HCT116 (cell line): ENCODE data around the gene LLGL2. TPM values are rescaled to one million over a fixed set of nuclear protein-coding genes. Genes with fewer than 3 reads are reported as not detected.

Source experiments
- ATAC-seq: fragments of 200-7000 bp; cut with Tn5 transposase; 2 replicates; pipeline ENCODE4 v1.9.1; 2020; ENCODE audit warnings: mild to moderate bottlenecking, moderate library complexity
- BruUV-seq: library from RNA; stranded (reverse); fragments of 400-500 nt; replicated peaks from 2 replicates; lab custom pipeline; 2021; lab: Mats Ljungman, UMichigan
- CTCF ChIA-PET: fragments of 300-600 bp; sonication (Branson Sonifier 250); formaldehyde crosslinking; loops from one replicate; lab custom pipeline; 2021; ENCODE audit warnings: antibody characterized with exemption; lab: Charles Lee
- POLR2A ChIA-PET: fragments of 300-600, 350-600 bp; sonication (Branson Sonifier 250); formaldehyde crosslinking; loops from one replicate; lab custom pipeline; 2021; ENCODE audit warnings: antibody characterized with exemption; lab: Charles Lee
- RAD21 ChIA-PET, 2 experiments: fragments of 300-600 bp; sonication (Branson Sonifier 250); formaldehyde crosslinking; loops; one replicate each; lab custom pipeline; 2023; ENCODE audit warnings: low total read pairs in 2 of 2; ENCODE audit not compliant: uncharacterized antibody in 2 of 2, unreplicated experiment in 2 of 2, low non-redundant PET in 1 of 2; lab: Charles Lee
- DNase-seq: peaks from one replicate; pipeline ENCODE4 v3.0.0-alpha.2; 2010; ENCODE audit warnings: low read depth, low spot score
- H2AFZ ChIP-seq: fragments of 200-600 bp; shearing (Covaris generic), sonication (generic); 2 replicates; pipeline ENCODE4 v1.6.1; 2017; ENCODE audit warnings: low read depth, mixed run types, mixed read lengths, antibody characterized with exemption, low read length; ENCODE audit not compliant: poor library complexity, severe bottlenecking
- H3K27ac ChIP-seq: 2 replicates; pipeline ENCODE4 v1.5.1; 2012; ENCODE audit warnings: low read depth, low read length
- H3K27me3 ChIP-seq: fragments of 200-600 bp; sonication (generic); 2 replicates; pipeline ENCODE4 v1.6.1; 2016; ENCODE audit warnings: mixed run types, low read length, mixed read lengths; ENCODE audit not compliant: insufficient read depth
- H3K36me3 ChIP-seq, 2 experiments: fragments of 200-500 bp in 1 of 2; fragments of 200-600 bp in 1 of 2; sonication (Bioruptor generic) in 1 of 2; sonication (generic) in 1 of 2; 2 replicates each; pipeline versions ENCODE4 v1.5.1 to v1.6.1; 2014 to 2016; ENCODE audit warnings: low read length in 2 of 2, inconsistent platforms in 1 of 2, mixed read lengths in 1 of 2, mixed run types in 1 of 2; ENCODE audit not compliant: insufficient read depth in 2 of 2, control insufficient read depth in 1 of 2
- H3K4me1 ChIP-seq, 2 experiments: fragments of 200-600 bp in 1 of 2; sonication (generic) in 1 of 2; 2 replicates each; pipeline versions ENCODE4 v1.5.1 to v1.6.1; 2012 to 2017; ENCODE audit warnings: low read length in 2 of 2, inconsistent platforms in 1 of 2, mild to moderate bottlenecking in 1 of 2, mixed read lengths in 1 of 2, mixed run types in 1 of 2, moderate library complexity in 1 of 2; ENCODE audit not compliant: insufficient read depth in 2 of 2, control insufficient read depth in 1 of 2
- H3K4me2 ChIP-seq: fragments of 200-600 bp; sonication (generic); 2 replicates; pipeline ENCODE4 v1.6.1; 2017; ENCODE audit warnings: mixed run types, low read length, mixed read lengths
- H3K4me3 ChIP-seq, 2 experiments: fragments of 200-600 bp in 1 of 2; sonication (generic) in 1 of 2; replicated peaks in 1 of 2; 2 replicates each; pipeline ENCODE4 v1.5.1; 2011 to 2016; ENCODE audit warnings: low read length in 2 of 2, control low read depth in 1 of 2, low read depth in 1 of 2, mild to moderate bottlenecking in 1 of 2, mixed read lengths in 1 of 2, mixed run types in 1 of 2
- H3K79me2 ChIP-seq: fragments of 200-600 bp; sonication (generic); 2 replicates; pipeline ENCODE4 v1.6.1; 2017; ENCODE audit warnings: mild to moderate bottlenecking, mixed run types, low read length, moderate library complexity, mixed read lengths; ENCODE audit not compliant: insufficient read depth
- H3K9ac ChIP-seq: fragments of 200-600 bp; sonication (generic); 2 replicates; pipeline ENCODE4 v1.6.1; 2016; ENCODE audit warnings: low read length, mixed read lengths
- H3K9me2 ChIP-seq: fragments of 200-600 bp; sonication (generic), shearing (Covaris generic); 2 replicates; pipeline ENCODE4 v1.6.1; 2017; ENCODE audit warnings: mixed run types, mild to moderate bottlenecking, moderate library complexity; ENCODE audit not compliant: insufficient read depth
- H3K9me3 ChIP-seq, 2 experiments: fragments of 200-500 bp in 1 of 2; fragments of 200-600 bp in 1 of 2; sonication (Bioruptor generic) in 1 of 2; sonication (generic) in 1 of 2; 2 replicates each; pipeline ENCODE4 v1.6.1; 2014 to 2017; ENCODE audit warnings: low read length in 2 of 2, mixed read lengths in 2 of 2, inconsistent platforms in 1 of 2, low read depth in 1 of 2, mild to moderate bottlenecking in 1 of 2, mixed run types in 1 of 2, moderate library complexity in 1 of 2; ENCODE audit not compliant: control insufficient read depth in 1 of 2, insufficient read depth in 1 of 2
- H4K20me1 ChIP-seq: fragments of 200-600 bp; sonication (generic), shearing (Covaris generic); 2 replicates; pipeline ENCODE4 v1.6.1; 2017; ENCODE audit warnings: mixed run types, mild to moderate bottlenecking, moderate library complexity; ENCODE audit not compliant: insufficient read depth
- CEBPB ChIP-seq: IDR thresholded peaks from 2 replicates; pipeline ENCODE4 v1.6.1; 2012; ENCODE audit warnings: low read depth
- EGR1 ChIP-seq: IDR thresholded peaks from 2 replicates; pipeline ENCODE4 v1.6.1; 2012; ENCODE audit warnings: low read depth
- ELF1 ChIP-seq: IDR thresholded peaks from 2 replicates; pipeline ENCODE4 v1.6.1; 2012; ENCODE audit warnings: low read depth, borderline replicate concordance
- EZH2 ChIP-seq: fragments of 200-600 bp; sonication (generic); IDR thresholded peaks from 2 replicates; pipeline ENCODE4 v1.6.1; 2017; ENCODE audit warnings: antibody characterized with exemption, mixed run types
- EZH2phosphoT487 ChIP-seq: fragments of 200-600 bp; IDR thresholded peaks from 2 replicates; pipeline ENCODE4 v1.6.1; 2018; ENCODE audit warnings: antibody characterized with exemption, borderline replicate concordance
- JUND ChIP-seq: IDR thresholded peaks from 2 replicates; pipeline ENCODE4 v1.6.1; 2012
- POLR2AphosphoS5 ChIP-seq: IDR thresholded peaks from 2 replicates; pipeline ENCODE4 v1.6.1; 2011; ENCODE audit warnings: mild to moderate bottlenecking, low read depth, low read length, moderate library complexity
- RAD21 ChIP-seq: IDR thresholded peaks from 2 replicates; pipeline ENCODE4 v1.6.1; 2012; ENCODE audit warnings: low read depth, mild to moderate bottlenecking
- SP1 ChIP-seq: IDR thresholded peaks from 2 replicates; pipeline ENCODE4 v1.6.1; 2012; ENCODE audit warnings: low read depth
- SRF ChIP-seq: IDR thresholded peaks from 2 replicates; pipeline ENCODE4 v1.6.1; 2012; ENCODE audit warnings: low read depth
- TCF7L2 ChIP-seq: IDR thresholded peaks from 2 replicates; pipeline ENCODE4 v1.7.0; 2011; ENCODE audit warnings: borderline replicate concordance, inconsistent platforms; ENCODE audit not compliant: insufficient read depth, insufficient read length; ENCODE audit errors: extremely low read depth
- YY1 ChIP-seq: IDR thresholded peaks from 2 replicates; pipeline ENCODE4 v1.6.1; 2011; ENCODE audit warnings: low read length, low read depth, moderate library complexity, mild to moderate bottlenecking; ENCODE audit not compliant: insufficient replicate concordance; ENCODE audit errors: extremely low read depth
- ZNF274 ChIP-seq: fragments of 200-500 bp; sonication (Bioruptor generic); IDR thresholded peaks from 2 replicates; pipeline ENCODE4 v1.6.1; 2014; ENCODE audit warnings: mild to moderate bottlenecking, low read depth, low read length, inconsistent platforms
- intact Hi-C: fragments of 100-400 bp; cut with micrococcal nuclease; formaldehyde crosslinking; loops from 2 replicates; pipeline ENCODE4 v1.10.0; 2022
- total RNA-seq: library from RNA; stranded (reverse); gene quantifications from one replicate; pipeline ENCODE4 v1.2.1, GENCODE V29; 2021; ENCODE audit not compliant: unreplicated experiment
- TF ChIP-seq, protein P1 (sequence below): IDR thresholded peaks from 2 replicates; pipeline ENCODE4 v1.6.1; 2012; ENCODE audit warnings: low read depth
- TF ChIP-seq, protein P2 (sequence below), 3 experiments: fragments of 200-600 bp in 1 of 3; sonication (generic) in 1 of 3; IDR thresholded peaks in 2 of 3; conservative IDR thresholded peaks in 1 of 3; 2 replicates each; pipeline ENCODE4 v1.5.1; 2012 to 2017; ENCODE audit warnings: low read depth in 2 of 3, low read length in 2 of 3, antibody characterized with exemption in 1 of 3, borderline replicate concordance in 1 of 3, control low read depth in 1 of 3, mild to moderate bottlenecking in 1 of 3, mixed read lengths in 1 of 3, mixed run types in 1 of 3, moderate library complexity in 1 of 3; ENCODE audit not compliant: insufficient read depth in 1 of 3
- TF ChIP-seq, protein P3 (sequence below): IDR thresholded peaks from 2 replicates; pipeline ENCODE4 v1.6.1; 2012

The LLGL2 gene
- total RNA-seq, 1 experiment from 2014 or later: 209 TPM

DNA sequence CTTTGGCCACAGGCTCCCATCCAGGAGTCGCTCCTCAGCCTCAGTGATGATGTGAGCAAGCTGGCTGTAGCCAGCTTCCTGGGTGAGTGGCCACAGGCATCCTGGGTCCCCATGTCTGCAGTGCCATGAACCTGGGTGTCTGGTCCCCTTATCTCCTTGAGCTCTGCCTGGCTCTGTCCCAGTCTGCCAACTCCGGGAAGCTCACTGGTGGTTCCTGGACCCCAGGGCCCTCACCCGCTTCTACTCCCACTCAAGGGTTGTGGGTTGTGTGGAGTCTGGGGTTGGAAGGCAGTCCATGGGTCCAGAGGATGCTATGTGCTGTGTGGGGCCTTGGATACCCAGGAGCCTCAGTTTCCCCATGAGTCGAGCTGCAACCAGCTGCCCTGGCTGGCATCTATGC lies 96.0 kb downstream of the LLGL2 start:
- H2AFZ ChIP-seq: no peak overlapping the region
- H3K9me3 ChIP-seq: no peaks in the 10 kb centered on the region
- H3K4me2 ChIP-seq: no peak overlapping the region
- RAD21 ChIA-PET: no interaction called here
- peaks cover 0 to 5% of the 10 kb centered on the region in 2 experiments; a peak in 1 of 4 replicates for H3K4me1 ChIP-seq
- intact Hi-C loops: no loop called here
- no peak overlapping the region for H3K9ac ChIP-seq
- H3K27ac ChIP-seq: no peak overlapping the region
- BruUV-seq: no TSS peak
- no peaks in the 10 kb centered on the region for H3K79me2 ChIP-seq
- no peaks in the 10 kb centered on the region for H3K27me3 ChIP-seq
- POLR2A ChIA-PET: no interaction called here
- no peak for TF ChIP-seq EZH2phosphoT487
- no peak for TF ChIP-seq YY1
- no peak for TF ChIP-seq RAD21
- TF ChIP-seq SP1: no peak
- TF ChIP-seq TCF7L2: no peak
- TF ChIP-seq, protein P1, sequence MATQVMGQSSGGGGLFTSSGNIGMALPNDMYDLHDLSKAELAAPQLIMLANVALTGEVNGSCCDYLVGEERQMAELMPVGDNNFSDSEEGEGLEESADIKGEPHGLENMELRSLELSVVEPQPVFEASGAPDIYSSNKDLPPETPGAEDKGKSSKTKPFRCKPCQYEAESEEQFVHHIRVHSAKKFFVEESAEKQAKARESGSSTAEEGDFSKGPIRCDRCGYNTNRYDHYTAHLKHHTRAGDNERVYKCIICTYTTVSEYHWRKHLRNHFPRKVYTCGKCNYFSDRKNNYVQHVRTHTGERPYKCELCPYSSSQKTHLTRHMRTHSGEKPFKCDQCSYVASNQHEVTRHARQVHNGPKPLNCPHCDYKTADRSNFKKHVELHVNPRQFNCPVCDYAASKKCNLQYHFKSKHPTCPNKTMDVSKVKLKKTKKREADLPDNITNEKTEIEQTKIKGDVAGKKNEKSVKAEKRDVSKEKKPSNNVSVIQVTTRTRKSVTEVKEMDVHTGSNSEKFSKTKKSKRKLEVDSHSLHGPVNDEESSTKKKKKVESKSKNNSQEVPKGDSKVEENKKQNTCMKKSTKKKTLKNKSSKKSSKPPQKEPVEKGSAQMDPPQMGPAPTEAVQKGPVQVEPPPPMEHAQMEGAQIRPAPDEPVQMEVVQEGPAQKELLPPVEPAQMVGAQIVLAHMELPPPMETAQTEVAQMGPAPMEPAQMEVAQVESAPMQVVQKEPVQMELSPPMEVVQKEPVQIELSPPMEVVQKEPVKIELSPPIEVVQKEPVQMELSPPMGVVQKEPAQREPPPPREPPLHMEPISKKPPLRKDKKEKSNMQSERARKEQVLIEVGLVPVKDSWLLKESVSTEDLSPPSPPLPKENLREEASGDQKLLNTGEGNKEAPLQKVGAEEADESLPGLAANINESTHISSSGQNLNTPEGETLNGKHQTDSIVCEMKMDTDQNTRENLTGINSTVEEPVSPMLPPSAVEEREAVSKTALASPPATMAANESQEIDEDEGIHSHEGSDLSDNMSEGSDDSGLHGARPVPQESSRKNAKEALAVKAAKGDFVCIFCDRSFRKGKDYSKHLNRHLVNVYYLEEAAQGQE: no peak
- TF ChIP-seq, protein P2, sequence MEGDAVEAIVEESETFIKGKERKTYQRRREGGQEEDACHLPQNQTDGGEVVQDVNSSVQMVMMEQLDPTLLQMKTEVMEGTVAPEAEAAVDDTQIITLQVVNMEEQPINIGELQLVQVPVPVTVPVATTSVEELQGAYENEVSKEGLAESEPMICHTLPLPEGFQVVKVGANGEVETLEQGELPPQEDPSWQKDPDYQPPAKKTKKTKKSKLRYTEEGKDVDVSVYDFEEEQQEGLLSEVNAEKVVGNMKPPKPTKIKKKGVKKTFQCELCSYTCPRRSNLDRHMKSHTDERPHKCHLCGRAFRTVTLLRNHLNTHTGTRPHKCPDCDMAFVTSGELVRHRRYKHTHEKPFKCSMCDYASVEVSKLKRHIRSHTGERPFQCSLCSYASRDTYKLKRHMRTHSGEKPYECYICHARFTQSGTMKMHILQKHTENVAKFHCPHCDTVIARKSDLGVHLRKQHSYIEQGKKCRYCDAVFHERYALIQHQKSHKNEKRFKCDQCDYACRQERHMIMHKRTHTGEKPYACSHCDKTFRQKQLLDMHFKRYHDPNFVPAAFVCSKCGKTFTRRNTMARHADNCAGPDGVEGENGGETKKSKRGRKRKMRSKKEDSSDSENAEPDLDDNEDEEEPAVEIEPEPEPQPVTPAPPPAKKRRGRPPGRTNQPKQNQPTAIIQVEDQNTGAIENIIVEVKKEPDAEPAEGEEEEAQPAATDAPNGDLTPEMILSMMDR (IDR thresholded peaks at IDR 0.05 in 2 of 3, conservative IDR thresholded peaks at IDR 0.05 in 1 of 3; ENCODE audit: borderline replicate concordance in 1 of 3, insufficient read depth in 1 of 3, low read depth in 2 of 3, low read length in 2 of 3): no peak
- no peak for TF ChIP-seq SRF
- TF ChIP-seq ELF1: no peak
- no peak for TF ChIP-seq JUND
- no peak for TF ChIP-seq EZH2
- TF ChIP-seq EGR1: no peak
- no peak for TF ChIP-seq POLR2AphosphoS5
- no peak for TF ChIP-seq CEBPB
- TF ChIP-seq, protein P3, sequence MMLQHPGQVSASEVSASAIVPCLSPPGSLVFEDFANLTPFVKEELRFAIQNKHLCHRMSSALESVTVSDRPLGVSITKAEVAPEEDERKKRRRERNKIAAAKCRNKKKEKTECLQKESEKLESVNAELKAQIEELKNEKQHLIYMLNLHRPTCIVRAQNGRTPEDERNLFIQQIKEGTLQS: no peak
- no peak for TF ChIP-seq ZNF274
- no peak for DNase-seq
- ATAC-seq: no peak
- no peaks in the 10 kb centered on the region for H3K36me3 ChIP-seq
- no peaks in the 10 kb centered on the region for H4K20me1 ChIP-seq
- H3K4me3 ChIP-seq: no peak overlapping the region
- CTCF ChIA-PET: interaction anchor here (1.4 to 6.9 kb wide), 4 partner anchors 8 to 126 kb away, joined by 7 to 63 read pairs (median 10); partner anchors contain the start of gene SMIM5
- no peaks in the 10 kb centered on the region for H3K9me2 ChIP-seq
